GM11168 (cell line): Measurements from ENCODE around the gene CEP104.

ENCODE experiments used
- in situ Hi-C: fragments of 300-500 bp; cut with MboI; formaldehyde crosslinking; loops from one replicate; pipeline ENCODE4 v1.12.0; 2022; ENCODE audit warnings: low sequenced_read_pairs; ENCODE audit not compliant: unreplicated experiment

CEP104 gene

DNA sequence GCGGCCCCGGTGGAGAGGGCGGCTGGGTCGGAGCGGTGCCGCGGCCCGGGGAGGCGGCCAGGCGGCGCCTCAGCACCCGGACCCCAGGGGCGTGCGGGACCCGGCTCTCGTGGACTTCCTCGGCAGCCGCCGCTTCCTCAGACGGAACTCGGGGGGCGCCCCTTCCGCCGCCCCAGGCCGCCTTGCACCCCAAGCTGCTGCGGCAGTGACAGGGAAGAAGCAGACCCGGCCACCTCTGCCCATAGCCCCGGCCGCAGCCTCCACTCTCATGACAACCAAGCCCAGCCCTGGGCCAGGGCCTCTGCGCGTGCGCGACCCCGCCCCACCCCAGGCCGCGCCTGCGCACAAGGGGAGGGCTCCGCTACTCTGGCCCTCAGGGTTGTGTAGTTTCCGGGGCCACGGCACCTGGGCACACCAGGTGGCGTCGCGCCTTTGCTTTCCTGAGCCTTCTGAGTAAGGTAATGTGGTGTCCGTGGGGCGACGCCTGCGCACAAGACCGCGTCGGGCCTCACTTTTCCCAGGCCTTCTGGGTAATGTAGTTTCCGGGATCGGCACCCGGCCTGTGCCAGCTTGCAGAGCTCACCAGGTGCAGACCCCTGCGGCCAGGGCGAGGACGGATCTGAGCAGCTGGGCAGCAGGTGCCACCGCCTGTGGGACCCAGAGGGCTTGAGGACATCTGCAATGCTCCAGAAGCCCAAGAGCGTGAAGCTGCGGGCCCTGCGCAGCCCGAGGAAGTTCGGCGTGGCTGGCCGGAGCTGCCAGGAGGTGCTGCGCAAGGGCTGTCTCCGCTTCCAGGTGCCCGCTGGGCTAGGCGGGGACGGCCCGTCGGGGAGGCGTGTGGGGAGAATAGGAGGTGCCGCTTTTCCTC lies at the start of gene CEP104, which contains the start of gene DFFB:
Gene CEP104, minus strand, starts transcription at position 289 of the 868 bp plus-strand sequence. CDS start 4,804 bp downstream, outside the sequence.
Gene DFFB, plus strand, starts transcription at position 554 of the 868 bp plus-strand sequence. Its CDS starts 128 bp downstream, at position 682.
- in situ Hi-C loops, result no loop called here

DNA sequence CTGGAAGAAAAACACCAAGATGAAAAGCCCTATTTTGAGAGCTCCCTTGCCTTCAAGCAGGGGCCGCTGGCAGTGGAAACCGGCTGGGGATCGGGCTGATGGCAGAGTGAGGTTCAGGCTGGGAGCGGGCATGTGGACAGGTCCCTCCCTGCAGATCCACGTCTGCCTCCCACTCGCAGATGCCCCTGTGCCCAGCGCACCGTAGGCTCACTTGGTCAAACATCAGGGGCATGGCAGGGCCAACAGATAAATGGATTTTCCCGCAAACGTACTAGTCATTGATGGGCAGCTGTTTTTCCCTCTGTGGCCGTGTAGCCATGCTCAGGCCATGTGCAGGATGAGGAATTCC lies 49.6 kb upstream of the CEP104 start:
- in situ Hi-C loops, result loop anchor here (25.0 kb wide), 1 partner anchor 906 kb away; no protein-coding TSS in a partner anchor

DNA sequence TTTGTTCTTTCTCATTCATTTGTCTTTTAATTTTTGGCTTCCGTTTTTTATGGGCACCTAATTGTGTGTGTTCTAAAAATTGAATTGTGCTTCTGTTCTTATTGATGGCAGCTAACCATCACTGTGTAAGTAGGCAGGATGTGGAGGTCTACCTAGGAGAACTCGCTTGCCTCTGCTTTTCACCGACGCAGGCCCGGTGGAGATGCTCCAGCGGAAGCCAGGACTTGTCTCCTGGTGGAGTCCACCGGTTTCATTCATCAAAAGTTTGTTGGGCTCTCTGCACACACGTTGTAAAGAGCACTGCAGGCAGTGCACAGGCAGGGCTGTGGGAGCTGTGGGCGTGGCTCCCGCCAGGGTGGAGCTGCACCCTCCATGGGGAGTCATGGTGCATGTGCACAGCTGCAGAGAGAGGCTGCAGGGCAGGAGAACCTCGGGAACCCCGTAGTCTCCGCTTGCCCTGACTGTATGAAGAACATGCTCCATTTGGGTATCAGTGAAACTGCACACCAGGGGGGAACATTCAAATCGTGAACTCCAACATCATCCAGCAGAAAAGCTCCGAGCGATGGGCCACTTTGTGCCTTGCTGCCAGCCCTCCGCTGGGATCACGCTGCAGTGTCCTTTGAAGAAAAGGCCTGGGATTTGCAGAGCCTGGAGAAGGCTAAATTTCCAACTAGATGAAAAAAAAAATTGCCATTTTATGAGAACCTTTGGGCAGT lies 49.1 kb upstream of the CEP104 start:
- in situ Hi-C loops, result loop anchor here (25.0 kb wide), 1 partner anchor 906 kb away; no protein-coding TSS in a partner anchor

DNA sequence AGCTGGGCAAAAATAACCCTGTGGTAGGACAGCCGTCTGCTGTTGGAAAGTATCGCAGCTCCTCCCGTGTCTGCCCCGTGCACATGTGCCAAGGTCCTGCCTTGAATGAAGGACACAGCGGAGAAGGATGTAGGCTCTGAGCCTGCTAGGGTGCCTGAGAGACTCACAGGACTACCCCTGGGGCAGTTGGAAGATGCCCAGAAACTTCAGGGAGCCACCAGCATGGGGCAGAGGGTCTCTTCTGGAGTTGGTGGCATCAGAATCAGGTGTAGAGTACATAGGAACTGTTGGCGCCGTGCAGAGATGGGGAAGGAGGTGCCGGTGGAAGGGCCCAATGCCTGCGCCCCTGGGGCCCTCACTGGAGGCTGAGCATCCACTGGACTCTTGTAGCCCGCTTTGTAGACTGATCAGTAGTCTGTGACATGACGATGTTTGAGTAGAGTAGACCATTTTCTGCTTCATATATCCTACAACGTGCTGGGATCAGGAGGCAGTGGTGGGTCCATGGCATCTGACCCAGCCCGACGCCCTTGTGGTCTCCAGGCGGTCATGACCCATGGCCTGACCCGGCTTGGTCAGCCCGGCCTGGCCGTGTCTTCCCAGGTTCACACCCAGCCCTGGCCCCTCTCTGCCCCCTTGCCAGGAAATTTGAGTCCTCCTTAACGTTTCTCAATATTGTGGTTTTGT lies 48.4 kb upstream of the CEP104 start:
- in situ Hi-C loops, result loop anchor here (25.0 kb wide), 1 partner anchor 907 kb away; no protein-coding TSS in a partner anchor

DNA sequence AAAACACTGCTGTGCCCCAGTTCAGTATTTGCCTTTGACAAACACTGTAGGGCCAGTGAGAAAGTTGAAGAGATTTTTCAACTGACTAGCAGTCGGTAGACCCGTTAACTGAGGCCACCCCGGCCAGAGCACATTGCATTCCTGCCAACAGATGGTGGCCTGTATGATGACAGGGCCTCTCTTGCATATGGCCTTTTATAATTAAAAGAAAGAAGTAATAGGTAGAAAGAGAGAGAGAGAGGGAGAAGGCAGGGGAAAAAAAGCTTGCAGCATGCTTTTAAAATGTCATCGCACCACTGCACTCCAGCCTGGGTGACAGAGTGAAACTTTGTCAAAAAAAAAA lies 47.8 kb upstream of the CEP104 start:
- in situ Hi-C loops, result loop anchor here (25.0 kb wide), 1 partner anchor 907 kb away; no protein-coding TSS in a partner anchor

DNA sequence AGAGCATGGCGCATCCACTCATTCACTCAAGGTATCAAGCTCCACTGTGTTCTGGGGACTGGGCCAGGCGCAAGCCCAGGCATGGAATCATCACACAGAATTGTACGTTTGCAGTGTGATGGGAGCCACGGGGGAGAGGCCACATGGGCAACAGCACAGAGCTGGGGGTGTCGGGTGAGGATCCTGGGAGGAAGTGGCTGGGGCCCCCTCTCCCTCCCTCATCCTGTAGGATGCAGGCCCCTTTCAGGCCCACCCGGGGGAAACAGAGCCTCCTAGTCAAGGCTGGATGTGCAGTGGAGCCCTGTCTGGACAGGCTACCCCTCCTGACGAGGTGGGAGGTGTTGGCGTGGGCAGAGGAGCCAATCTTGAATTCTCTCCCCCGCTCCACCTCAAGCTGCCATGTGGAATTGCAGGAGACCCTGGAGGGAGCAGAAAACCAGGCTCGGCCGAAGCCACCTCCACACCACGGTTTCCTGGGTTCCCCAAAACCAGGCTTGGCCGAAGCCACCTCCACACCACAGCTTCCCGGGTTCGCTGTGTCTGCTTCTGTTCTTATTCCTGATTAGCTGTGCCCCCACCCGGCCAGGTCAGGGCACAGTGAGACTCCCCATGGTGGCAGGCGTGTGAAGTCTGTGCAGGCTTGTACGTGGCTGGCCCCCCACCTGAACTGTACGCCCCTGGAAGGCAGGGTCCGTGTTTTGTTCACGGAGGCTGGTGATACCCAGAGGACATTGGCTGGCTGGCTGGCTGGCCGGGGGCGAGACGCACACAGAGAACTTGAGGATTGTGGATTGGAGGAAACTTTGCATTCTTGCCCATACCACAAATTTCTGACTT lies 47.2 kb upstream of the CEP104 start:
- in situ Hi-C loops, result loop anchor here (25.0 kb wide), 1 partner anchor 908 kb away; no protein-coding TSS in a partner anchor

DNA sequence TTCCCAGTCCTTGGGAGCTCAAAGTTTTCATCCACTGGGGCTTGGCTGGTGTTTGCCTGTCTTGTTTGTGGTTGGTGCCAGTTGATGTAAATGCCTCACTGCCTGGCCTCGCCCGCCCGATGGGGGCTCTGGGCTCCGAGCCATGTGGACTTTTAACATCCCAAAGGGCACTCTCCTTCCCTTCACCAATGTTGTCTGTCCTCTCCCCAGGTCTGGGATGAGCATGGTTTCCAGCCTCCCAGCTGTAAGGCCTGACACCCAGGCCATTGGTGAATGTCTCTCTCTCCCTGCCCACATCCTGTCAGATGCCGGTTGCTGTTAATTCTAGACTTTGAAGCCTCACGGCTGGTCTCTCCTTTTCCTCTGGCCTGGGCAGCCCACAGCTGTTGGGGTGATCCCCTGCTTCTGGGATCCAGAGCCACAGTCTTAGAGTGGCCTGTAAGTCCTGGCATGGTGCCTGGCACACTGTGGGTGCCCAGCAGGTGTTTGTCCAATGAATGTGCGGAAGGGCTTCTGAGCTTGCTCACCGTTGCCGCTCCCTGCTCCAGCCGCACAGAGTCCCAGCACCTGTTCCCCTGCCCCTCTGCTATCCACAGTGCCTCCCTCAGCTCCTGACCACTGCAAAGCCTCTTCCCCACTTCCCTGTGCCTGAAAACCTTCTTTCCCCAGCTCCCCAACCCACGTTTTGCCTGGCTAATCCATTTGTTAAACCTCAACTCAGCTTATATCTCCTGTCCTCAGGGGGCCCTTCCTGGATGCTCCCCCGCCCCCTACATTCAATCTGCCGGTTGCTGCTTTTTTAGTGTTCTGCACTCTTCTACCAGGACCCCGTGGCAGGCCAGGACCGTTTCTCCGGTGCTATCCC lies 46.4 kb upstream of the CEP104 start:
- in situ Hi-C loops, result loop anchor here (25.0 kb wide), 1 partner anchor 909 kb away; no protein-coding TSS in a partner anchor

DNA sequence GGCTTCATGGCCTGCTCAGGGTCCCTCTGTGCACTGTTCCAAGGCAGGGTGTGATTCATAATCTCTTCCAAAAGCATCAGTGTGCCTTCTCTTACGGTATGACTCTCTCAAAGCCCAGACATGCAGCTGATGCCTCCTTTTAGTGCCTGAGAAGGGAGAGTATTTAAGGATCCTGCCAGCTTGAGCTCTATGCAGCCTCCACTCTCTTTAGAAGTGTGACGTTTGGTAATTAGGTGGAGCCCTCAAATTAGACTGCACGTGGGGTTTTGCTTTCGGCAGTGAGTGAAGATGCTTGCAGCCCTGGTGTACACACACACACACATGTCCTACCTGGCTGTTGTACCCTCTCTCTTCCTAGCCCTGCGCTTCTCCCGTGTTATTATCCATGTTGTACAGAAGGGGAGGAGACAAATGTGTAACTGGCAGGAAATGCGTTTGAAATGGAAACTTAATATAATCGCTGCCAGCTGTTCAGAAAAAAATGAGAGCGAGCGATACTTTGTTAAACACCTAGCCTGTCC lies 45.6 kb upstream of the CEP104 start:
- in situ Hi-C loops, result loop anchor here (25.0 kb wide), 1 partner anchor 910 kb away; no protein-coding TSS in a partner anchor

DNA sequence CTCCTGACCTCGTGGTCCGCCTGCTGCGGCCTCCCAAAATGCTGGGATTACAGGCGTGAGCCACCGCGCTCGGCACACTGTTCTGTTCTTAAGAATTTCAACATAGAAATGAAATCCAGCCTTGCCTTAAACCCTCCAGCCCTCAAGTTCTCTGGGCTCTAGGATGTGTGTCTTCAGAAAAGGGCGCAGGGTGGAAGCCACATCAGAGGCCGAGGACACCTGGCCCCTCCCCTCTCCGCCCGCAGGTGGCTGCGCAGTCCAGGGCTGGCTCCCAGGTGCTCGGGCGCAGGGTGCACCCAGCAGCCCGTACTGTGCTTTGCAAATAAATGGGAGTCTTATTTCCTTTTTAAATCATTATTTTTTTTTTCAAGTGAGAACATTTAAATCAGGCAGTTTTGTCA lies 45.1 kb upstream of the CEP104 start:
- in situ Hi-C loops, result loop anchor here (25.0 kb wide), 1 partner anchor 910 kb away; no protein-coding TSS in a partner anchor

DNA sequence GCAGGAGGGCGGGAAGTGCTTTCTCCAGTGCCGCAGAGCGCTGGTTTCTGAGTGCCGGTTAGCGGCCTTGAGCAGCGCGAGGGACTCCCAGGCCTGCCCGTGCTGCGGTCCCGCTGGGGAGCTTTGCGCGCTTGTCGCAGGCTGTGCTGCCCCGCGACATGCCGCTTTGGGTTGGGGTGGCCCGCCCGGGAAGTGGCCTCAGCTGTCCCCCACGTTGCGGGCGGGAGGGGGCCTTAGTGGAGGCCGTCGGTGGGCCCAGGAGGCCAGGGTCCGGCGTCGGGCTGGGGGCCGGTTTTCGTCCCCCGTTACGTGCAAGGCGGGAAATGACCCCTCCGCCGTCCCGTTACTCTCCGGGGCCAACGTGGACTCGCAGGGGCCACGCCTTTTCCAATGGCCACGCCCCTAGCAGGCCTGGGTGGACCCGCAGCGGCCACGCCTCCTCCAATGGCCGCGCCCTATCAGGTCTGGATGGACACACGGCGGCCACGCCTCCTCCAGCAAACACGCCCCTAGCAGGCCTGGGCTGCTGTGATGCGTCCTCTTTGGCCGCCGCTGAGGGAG lies 44.0 kb upstream of the CEP104 start:
- in situ Hi-C loops, result loop anchor here (25.0 kb wide), 1 partner anchor 911 kb away; no protein-coding TSS in a partner anchor

DNA sequence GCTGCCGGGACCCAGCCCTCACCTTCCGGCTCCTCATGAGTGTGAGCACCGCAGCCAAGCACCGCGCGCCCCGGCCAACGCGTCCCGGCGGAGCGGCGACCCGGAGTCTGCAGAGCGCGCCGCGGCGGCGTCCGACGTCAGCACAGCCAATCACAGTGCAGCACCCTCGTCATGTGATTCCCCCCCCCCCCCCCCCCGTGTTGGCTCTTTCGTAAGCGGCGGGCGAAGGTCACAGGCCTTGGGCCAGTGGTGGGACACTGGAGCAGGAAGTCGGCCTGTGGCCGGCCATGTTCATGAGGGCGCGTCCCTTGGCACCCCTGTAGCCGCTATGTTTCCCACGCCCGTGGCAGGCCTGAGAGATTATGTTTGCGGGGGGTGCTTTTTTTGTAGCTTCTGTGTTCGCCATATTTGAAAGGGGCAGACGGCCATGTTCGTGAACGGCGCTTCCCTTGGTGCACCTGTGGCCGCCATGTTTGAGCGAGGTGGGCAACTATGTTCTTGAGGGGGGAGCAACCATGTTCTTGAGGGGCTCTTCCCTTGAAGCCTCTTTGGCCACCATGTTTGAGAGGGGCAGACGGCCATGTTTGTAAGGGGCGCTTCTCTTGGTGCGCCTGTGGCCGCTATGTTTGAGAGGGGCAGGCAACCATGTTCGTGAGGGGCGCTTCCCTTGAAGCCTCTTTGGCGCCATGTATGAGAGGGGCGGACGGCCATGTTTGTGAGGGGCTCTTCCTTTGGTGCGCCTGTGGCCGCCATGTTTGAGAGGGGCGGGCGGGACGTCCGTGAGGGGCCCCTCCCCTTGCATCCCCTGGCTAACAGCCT lies 43.3 kb upstream of the CEP104 start, which contains the start of gene C1orf174:
Gene C1orf174, minus strand, starts transcription at position 123 of the 819 bp plus-strand sequence. Its CDS starts 86 bp downstream, at position 37.
- in situ Hi-C loops, result loop anchor here (25.0 kb wide), 1 partner anchor 912 kb away; no protein-coding TSS in a partner anchor

DNA sequence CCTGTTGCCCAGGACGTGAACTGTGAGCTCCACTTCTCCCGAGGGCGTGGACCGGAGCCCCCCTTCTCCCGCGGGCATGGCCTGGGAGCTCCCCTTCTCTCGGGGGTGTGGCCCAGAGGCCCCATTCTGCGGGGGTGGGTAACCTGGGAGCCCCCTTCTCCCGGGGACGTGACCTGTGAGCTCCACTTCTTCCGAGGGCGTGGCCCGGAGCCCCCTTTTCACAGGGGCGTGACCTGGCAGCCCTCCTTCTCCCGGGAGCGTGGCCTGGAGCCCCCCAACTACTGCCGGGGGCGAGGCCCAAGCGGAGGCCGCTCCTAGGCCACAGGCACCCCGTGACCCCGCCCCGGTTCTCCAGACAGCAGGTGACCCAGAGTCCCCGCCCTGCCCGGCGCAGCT lies 42.7 kb upstream of the CEP104 start:
- in situ Hi-C loops, result loop anchor here (25.0 kb wide), 1 partner anchor 913 kb away; no protein-coding TSS in a partner anchor

DNA sequence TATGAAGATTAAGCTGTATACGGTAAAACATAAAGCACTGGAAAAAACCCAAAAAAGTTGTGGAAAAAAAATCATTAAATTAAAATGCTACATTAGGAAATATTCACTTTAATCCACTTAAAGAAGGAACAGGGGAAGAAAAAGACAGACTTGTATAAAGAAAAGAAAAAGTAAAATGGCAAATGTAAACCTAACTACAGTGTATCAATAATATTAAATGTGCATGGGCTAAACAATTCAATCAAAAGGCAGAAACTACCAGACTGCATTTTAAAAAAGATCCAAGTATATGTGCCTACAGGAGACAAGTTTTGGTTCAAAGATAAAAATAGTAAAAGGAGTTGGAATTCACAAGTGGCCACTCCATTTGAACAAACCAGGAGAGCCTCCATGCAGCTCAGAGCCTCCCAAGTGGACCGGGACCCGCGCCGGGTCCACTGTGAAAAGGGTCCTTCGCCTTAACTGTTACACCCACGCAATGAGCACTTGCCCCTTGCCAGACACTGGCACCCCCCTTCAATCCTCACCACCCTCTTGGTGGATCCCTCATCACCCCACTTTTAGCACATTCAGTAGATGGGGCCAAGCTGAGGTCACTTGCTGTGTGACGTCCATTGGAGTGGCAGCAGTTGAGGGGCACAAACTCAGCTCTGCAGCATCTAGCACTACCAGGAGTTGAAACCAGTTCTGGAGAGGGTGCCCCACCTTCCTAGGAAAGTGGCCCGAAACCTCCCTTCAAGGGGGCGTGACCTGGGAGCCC lies 42.2 kb upstream of the CEP104 start:
- in situ Hi-C loops, result no loop called here

DNA sequence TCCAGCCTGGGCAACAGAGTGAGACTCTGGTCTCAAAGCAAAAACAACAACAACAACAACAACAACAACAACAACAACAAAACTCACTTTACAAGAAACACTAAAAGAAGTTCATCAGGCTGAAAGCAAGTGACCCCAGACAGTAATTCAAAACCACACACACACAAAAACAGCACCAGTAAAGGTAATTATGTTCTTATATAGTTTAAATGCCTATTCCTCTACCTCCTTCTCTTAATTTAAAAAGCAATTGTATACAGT lies 41.4 kb upstream of the CEP104 start:
- in situ Hi-C loops, result no loop called here

DNA sequence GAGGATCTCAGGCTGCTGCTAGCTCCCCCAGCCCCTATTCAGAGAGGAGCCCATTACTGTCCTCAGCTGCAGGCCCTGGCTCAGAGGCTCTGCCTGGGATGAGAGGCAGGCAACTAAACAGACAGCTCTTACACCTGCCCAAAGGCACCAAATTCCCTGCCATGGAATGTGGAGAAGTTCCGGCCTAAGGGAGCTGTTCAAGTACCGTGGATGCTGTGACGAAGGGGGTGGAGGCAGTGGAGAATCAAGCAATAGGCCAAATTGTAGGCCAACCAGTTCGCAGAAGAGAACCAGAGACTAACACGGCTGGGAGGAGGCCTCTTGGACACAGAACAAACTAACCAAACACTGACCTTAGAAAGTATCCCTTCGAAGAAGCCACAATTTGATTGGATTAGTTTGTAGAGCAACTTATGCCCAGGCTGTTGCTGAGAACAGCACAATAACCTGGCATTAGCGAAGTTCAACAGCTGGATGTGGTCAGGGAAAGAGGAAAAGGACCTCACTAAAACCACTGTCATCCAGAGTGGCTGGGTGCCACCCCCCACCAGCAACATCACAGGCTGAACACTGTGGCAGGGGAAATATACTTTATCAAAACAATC lies 39.5 kb upstream of the CEP104 start:
- in situ Hi-C loops, result no loop called here

DNA sequence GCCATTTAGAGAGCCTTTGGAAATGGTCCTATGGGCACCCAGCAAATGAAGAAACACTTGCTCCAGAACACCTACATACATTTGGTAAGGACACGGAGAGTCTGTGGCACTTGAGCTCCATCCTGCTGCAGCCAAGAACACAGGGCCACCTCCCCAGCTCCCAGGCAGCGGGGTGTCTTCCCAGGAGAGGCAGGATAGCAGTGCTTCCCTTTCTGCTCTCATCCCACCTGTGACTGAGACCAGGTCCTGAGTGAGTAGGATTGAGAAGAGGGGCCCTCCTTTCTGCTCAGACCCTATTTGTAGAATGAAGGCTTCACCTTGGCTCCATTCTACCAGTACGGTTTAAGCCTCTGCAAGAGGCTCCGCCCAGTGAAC lies 38.9 kb upstream of the CEP104 start:
- in situ Hi-C loops, result no loop called here
